CD14-positive monocyte (primary cell): ENCODE measurements around the gene RPS6KA6. TPM values are rescaled to one million over a fixed set of nuclear protein-coding genes. Genes with fewer than 3 reads are reported as not detected.
A peak's percentile ranks its signal among the peaks of the same experiment; 100 is the strongest.

ENCODE experiments used
- DNase-seq, 3 donors: peaks; one replicate each; pipeline ENCODE4 v3.0.0-alpha.2; 2011 to 2022
- H2AFZ ChIP-seq: 2 replicates; pipeline ENCODE4 v1.6.0; 2012; ENCODE audit warnings: mild to moderate bottlenecking, low read depth, low read length, inconsistent platforms; ENCODE audit not compliant: insufficient read depth, poor library complexity, severe bottlenecking
- H3K27ac ChIP-seq, 2 donors: 1 replicate in 1 of 2; 2 replicates in 1 of 2; pipeline ENCODE4 v1.5.1; 2012 to 2013; ENCODE audit warnings: low read length in 2 of 2, control low read depth in 1 of 2, inconsistent platforms in 1 of 2, low read depth in 1 of 2, mild to moderate bottlenecking in 1 of 2
- H3K27me3 ChIP-seq, 2 donors: one replicate each; pipeline versions ENCODE4 v1.6.0 to v1.6.1; 2011 to 2013; ENCODE audit warnings: low read length in 2 of 2; ENCODE audit not compliant: control insufficient read depth in 2 of 2, insufficient read depth in 2 of 2
- H3K36me3 ChIP-seq, 2 donors: replicated peaks in 1 of 2; 1 replicate in 1 of 2; 2 replicates in 1 of 2; pipeline versions ENCODE4 v1.5.1 to v1.6.1; 2012 to 2013; ENCODE audit warnings: low read length in 2 of 2, control low read depth in 1 of 2, inconsistent platforms in 1 of 2, mild to moderate bottlenecking in 1 of 2; ENCODE audit not compliant: insufficient read depth in 2 of 2, control insufficient read depth in 1 of 2
- H3K4me1 ChIP-seq, 2 donors: 1 replicate in 1 of 2; 2 replicates in 1 of 2; pipeline versions ENCODE4 v1.5.1 to v1.6.1; 2012 to 2013; ENCODE audit warnings: low read length in 2 of 2, control low read depth in 1 of 2, inconsistent platforms in 1 of 2, mild to moderate bottlenecking in 1 of 2, moderate library complexity in 1 of 2; ENCODE audit not compliant: insufficient read depth in 2 of 2, control insufficient read depth in 1 of 2
- H3K4me2 ChIP-seq: replicated peaks from 2 replicates; pipeline ENCODE3; 2012; ENCODE audit warnings: low read length, moderate library complexity, mild to moderate bottlenecking; ENCODE audit not compliant: poor library complexity, severe bottlenecking; ENCODE audit errors: extremely low read depth
- H3K4me3 ChIP-seq, 3 experiments: fragments of 200-600 bp in 1 of 3; sonication (generic) in 1 of 3; replicated peaks in 1 of 3; 1 replicate in 2 of 3; 2 replicates in 1 of 3; pipeline ENCODE4 v1.5.1; 2011 to 2013; ENCODE audit warnings: low read length in 3 of 3, mild to moderate bottlenecking in 3 of 3, control low read depth in 2 of 3, low read depth in 2 of 3, inconsistent platforms in 1 of 3, moderate library complexity in 1 of 3
- H3K79me2 ChIP-seq: 2 replicates; pipeline ENCODE4 v1.6.0; 2012; ENCODE audit warnings: mild to moderate bottlenecking, control low read depth, inconsistent platforms, low read length, moderate library complexity; ENCODE audit not compliant: insufficient read depth
- H3K9ac ChIP-seq: 2 replicates; pipeline ENCODE4 v1.6.0; 2017; ENCODE audit warnings: low read length, mild to moderate bottlenecking; ENCODE audit not compliant: insufficient read depth, poor library complexity, severe bottlenecking
- H3K9me3 ChIP-seq, 2 donors: replicated peaks in 1 of 2; 1 replicate in 1 of 2; 2 replicates in 1 of 2; pipeline versions ENCODE4 v1.5.1 to v1.6.1; 2012 to 2013; ENCODE audit warnings: low read length in 2 of 2, control low read depth in 1 of 2; ENCODE audit not compliant: control insufficient read depth in 1 of 2, insufficient read depth in 1 of 2
- H4K20me1 ChIP-seq: 2 replicates; pipeline ENCODE4 v1.6.0; 2012; ENCODE audit warnings: mild to moderate bottlenecking, low read length, control low read depth, moderate library complexity; ENCODE audit not compliant: insufficient read depth
- H3K27ac Mint-ChIP-seq, 7 donors: one replicate each; pipeline ENCODE4 v1.8.0; 2020; ENCODE audit warnings: mild to moderate bottlenecking in 7 of 7, mixed read lengths in 7 of 7, moderate library complexity in 6 of 7, inconsistent platforms in 2 of 7
- H3K27me3 Mint-ChIP-seq, 3 donors: one replicate each; pipeline ENCODE4 v1.8.0; 2021 to 2022; ENCODE audit warnings: low read depth in 3 of 3, mild to moderate bottlenecking in 3 of 3, mixed read lengths in 3 of 3, moderate library complexity in 3 of 3, inconsistent platforms in 1 of 3
- H3K36me3 Mint-ChIP-seq, 2 donors: one replicate each; pipeline ENCODE4 v1.8.0; 2020; ENCODE audit warnings: mixed read lengths in 2 of 2, inconsistent platforms in 1 of 2, mild to moderate bottlenecking in 1 of 2
- H3K4me1 Mint-ChIP-seq: one replicate; pipeline ENCODE4 v1.8.0; 2020; ENCODE audit warnings: mild to moderate bottlenecking, mixed read lengths
- H3K4me3 Mint-ChIP-seq, 2 donors: one replicate each; pipeline ENCODE4 v1.8.0; 2020; ENCODE audit warnings: mild to moderate bottlenecking in 2 of 2, mixed read lengths in 2 of 2, moderate library complexity in 1 of 2
- H3K9me3 Mint-ChIP-seq, 7 donors: one replicate each; pipeline ENCODE4 v1.8.0; 2020 to 2022; ENCODE audit warnings: mixed read lengths in 7 of 7, mild to moderate bottlenecking in 6 of 7, moderate library complexity in 6 of 7, inconsistent platforms in 2 of 7
- whole genome bisulfite sequencing: methylation state at CpG from one replicate; pipeline ENCODE4 v1.1.5; 2013; ENCODE audit warnings: missing lambda C conversion rate; ENCODE audit not compliant: insufficient coverage; 5-methylcytosine and 5-hydroxymethylcytosine counted together
- intact Hi-C, 2 donors: fragments of 100-400 bp; cut with micrococcal nuclease; formaldehyde crosslinking; loops; one replicate each; pipeline versions ENCODE4 v1.15.0 to v1.15.1; 2023
- polyA plus RNA-seq, 3 donors: library from polyadenylated mRNA; depleted of rRNA in 1 of 3; unstranded in 2 of 3; stranded (reverse) in 1 of 3; fragments of 300-500 nt in 2 of 3; fragments of >200 nt in 1 of 3; fragmentation: Illumina TruSeq in 2 of 3; gene quantifications; 1 replicate in 2 of 3; 2 replicates in 1 of 3; pipeline ENCODE4 v1.2.3, GENCODE V29; 2012 to 2021
- TF ChIP-seq, protein P1 (sequence below): fragments of 200-600 bp; IDR thresholded peaks from one replicate; pipeline ENCODE4 v1.8.0; 2022; ENCODE audit warnings: antibody characterized with exemption, mild to moderate bottlenecking

Gene RPS6KA6
- polyA plus RNA-seq, 3 donors: not detected

DNA sequence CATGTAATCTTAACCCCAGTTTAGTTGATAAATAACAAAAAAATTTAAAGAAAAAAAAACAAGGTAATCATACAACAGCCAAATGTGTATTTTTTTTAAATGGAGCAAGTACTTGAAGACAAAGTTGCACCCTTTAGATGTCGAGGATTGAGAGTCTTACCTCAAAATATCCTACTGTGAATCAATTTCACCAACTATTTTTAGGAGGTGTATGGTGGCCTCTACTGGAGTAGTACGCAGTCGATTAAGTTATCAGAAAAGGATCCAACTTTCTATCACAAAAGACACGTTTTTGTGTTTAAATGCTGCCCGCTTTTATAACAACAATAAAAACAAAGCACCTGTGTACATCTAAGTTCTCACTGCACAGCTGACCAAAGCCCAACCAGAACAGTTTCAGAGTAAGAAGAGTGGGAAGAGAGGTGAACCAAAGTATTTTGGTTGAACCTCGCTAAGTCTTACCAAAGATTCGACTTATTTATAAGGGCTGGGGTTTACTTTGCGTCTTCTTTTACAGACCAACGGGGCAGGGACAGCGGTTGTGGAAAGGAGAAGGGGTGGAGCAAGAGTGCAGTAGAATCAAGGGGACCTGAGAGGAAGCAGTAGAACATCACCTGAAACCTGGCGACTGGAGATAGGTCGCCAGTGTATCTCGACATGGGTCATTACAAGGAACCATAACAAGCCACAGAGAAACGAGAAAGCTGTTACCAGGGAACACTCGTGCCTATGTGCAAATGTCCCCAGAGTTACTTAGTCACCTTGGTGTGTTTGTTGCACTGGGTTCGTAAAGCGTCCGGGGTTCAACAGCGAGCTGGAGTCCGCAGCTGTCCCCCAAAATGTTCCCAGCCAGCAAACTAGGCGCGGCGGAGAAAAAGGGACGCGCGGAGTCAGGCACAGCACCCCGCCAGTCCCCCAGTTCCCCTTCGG lies 1.1 kb downstream of the RPS6KA6 start:
- Histone ChIP-seq H3K27ac (no peak overlapping the region), H3K79me2 (no peaks in the 10 kb centered on the region), H3K9me3 (no peaks in the 10 kb centered on the region), H3K4me3 (peak overlapping the region in 1 of 3 experiments; percentile 66), H4K20me1 (no peaks in the 10 kb centered on the region), H3K36me3 (no peaks in the 10 kb centered on the region), H2AFZ (peak overlapping the region; percentile 67), H3K27me3 (peaks cover 18 to 33% of the 10 kb centered on the region in 2 donors), H3K4me1 (peaks cover 0 to 4% of the 10 kb centered on the region in 2 donors), H3K4me2 (peak overlapping the region; percentile 76), H3K9ac (peak overlapping the region; percentile 36)
- DNase-seq: no peak
- Mint-ChIP-seq H3K36me3 (no peaks in the 10 kb centered on the region), H3K27me3 (peaks cover 14 to 44% (median 34%) of the 10 kb centered on the region in 3 donors), H3K9me3 (peaks cover 0 to 14% (median 9%) of the 10 kb centered on the region in 7 donors), H3K4me3 (peak overlapping the region; percentile 80 to 89), H3K27ac (no peak overlapping the region), H3K4me1 (peaks cover 10% of the 10 kb centered on the region)
- WGBS: 5% methylated on average over 12 of the region's 28 CpGs
- TF ChIP-seq, protein P1, sequence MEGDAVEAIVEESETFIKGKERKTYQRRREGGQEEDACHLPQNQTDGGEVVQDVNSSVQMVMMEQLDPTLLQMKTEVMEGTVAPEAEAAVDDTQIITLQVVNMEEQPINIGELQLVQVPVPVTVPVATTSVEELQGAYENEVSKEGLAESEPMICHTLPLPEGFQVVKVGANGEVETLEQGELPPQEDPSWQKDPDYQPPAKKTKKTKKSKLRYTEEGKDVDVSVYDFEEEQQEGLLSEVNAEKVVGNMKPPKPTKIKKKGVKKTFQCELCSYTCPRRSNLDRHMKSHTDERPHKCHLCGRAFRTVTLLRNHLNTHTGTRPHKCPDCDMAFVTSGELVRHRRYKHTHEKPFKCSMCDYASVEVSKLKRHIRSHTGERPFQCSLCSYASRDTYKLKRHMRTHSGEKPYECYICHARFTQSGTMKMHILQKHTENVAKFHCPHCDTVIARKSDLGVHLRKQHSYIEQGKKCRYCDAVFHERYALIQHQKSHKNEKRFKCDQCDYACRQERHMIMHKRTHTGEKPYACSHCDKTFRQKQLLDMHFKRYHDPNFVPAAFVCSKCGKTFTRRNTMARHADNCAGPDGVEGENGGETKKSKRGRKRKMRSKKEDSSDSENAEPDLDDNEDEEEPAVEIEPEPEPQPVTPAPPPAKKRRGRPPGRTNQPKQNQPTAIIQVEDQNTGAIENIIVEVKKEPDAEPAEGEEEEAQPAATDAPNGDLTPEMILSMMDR: no peak
- intact Hi-C loops: no loop called here

DNA sequence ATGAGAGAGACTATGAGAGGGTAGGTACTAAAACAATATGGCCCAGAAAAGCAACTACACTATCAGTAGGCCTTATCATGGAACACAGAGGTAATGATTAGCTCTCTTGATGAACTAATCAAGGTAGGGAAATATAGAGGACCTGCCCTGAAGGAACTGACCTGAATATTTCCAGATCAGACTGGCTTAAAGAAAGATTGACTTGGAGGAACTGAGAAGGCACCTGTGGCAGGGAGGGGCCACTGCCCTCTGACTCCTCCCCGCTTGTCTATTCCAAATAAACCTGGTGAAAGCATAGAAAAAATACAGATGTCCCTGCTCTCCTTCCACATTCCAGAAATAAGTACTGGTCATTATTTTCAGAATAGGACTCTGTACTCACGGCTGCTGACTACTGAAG lies 5.5 kb downstream of the RPS6KA6 start:
- H3K9me3 ChIP-seq: no peaks in the 10 kb centered on the region
- no peak overlapping the region for H3K27ac ChIP-seq
- no peaks in the 10 kb centered on the region for H3K36me3 ChIP-seq
- TF ChIP-seq, protein P1: no peak
- Mint-ChIP-seq H3K4me1 (peaks cover 6% of the 10 kb centered on the region), H3K27ac (no peak overlapping the region), H3K4me3 (no peak overlapping the region), H3K27me3 (peaks cover 6 to 17% (median 14%) of the 10 kb centered on the region in 3 donors), H3K9me3 (peaks cover 0 to 6% (median 0%) of the 10 kb centered on the region in 7 donors), H3K36me3 (no peaks in the 10 kb centered on the region)
- H3K4me2 ChIP-seq: no peak overlapping the region
- no peaks in the 10 kb centered on the region for H3K79me2 ChIP-seq
- no peak overlapping the region for H3K9ac ChIP-seq
- peaks cover 0 to 4% of the 10 kb centered on the region in 2 donors for H3K4me1 ChIP-seq
- no peak overlapping the region for H2AFZ ChIP-seq
- peaks cover 9 to 21% of the 10 kb centered on the region in 2 donors for H3K27me3 ChIP-seq
- no CpG with 5 or more reads among the region's 2 CpGs for WGBS
- intact Hi-C loops: no loop called here
- no peaks in the 10 kb centered on the region for H4K20me1 ChIP-seq
- no peak overlapping the region for H3K4me3 ChIP-seq
- no peak for DNase-seq
